Measurements from ENCODE around the gene TSPAN2. TPM values are rescaled to one million over a fixed set of nuclear protein-coding genes. Genes with fewer than 3 reads are reported as not detected.
A peak's percentile ranks its signal among the peaks of the same experiment; 100 is the strongest.

The TSPAN2 gene
- total RNA-seq, 1 donor from 2014 or later: 4.3 TPM

GRCh38 chr1:115086176-115086830 is 3.0 kb downstream of the TSPAN2 start:
- Mint-ChIP-seq H3K36me3 (ENCODE audit: low read depth) (no peaks in the 10 kb centered on the region), H3K9me3 (no peaks in the 10 kb centered on the region), H3K27ac (ENCODE audit: unreplicated experiment) (no peak overlapping the region), H3K27me3 (ENCODE audit: low read depth) (peaks cover 29% of the 10 kb centered on the region), H3K4me3 (peak overlapping the region; percentile 18), H3K4me1 (peaks cover 18% of the 10 kb centered on the region)
- no peak for TF ChIP-seq CTCF (conservative IDR thresholded peaks at IDR 0.05)
- no peak for DNase-seq (ENCODE audit: low read depth, low spot score)

DNA sequence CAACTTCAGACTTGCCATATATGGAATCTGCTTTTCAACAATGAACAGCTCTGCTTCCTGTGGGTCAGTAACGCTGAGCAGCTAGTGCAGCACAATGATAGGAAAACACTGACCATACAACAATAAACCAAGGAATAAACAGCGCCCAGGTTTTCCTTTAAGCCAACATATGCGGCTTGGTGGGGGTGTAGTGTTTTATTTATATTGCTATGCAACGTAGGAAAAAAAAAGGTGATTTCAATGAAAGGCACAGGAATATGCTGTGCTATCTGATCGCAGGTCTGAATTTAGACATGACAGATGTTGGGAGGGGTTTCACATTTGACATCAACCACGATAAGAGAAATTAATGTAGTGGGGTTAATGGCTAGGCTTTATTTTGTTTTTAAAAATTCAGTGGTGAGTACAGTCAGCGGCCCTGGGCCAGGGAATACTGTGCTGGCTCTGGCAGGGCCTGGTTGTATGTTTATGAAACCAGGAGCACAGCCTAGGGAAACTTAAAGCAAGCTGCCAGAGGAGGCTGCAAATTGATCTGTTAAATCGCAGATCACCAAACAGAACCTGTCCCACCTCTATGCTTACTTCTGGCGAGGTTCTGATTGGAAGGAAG is 4.3 kb downstream of the TSPAN2 start:
- Mint-ChIP-seq H3K36me3 (ENCODE audit: low read depth) (no peaks in the 10 kb centered on the region), H3K27me3 (ENCODE audit: low read depth) (peaks cover 16% of the 10 kb centered on the region), H3K4me1 (peaks cover 24% of the 10 kb centered on the region), H3K4me3 (peak overlapping the region; percentile 28), H3K27ac (ENCODE audit: unreplicated experiment) (no peak overlapping the region), H3K9me3 (no peaks in the 10 kb centered on the region)
- TF ChIP-seq CTCF (conservative IDR thresholded peaks at IDR 0.05): no peak
- DNase-seq (ENCODE audit: low read depth, low spot score): no peak

DNA sequence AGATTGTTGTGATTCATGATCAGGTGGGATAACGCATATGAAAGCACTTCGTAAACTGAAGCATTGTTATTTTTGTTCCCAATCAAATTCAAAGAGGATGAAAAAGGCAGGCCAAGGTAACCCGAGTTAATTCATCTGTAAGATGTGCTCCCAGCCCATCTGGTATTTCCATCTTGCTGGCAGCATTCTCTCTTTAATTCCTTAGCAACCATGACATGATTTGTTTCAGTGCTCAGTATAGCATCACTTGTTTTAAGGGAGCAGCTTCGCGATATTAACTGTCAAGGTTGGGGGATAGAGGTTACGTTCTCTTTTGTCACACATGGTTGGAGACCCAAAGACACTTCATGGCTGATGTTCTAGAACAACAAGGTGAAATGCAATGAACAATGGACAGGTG is 6.4 kb downstream of the TSPAN2 start:
- H3K27ac Mint-ChIP-seq (ENCODE audit: unreplicated experiment): no peak overlapping the region
- no peaks in the 10 kb centered on the region for H3K36me3 Mint-ChIP-seq (ENCODE audit: low read depth)
- H3K27me3 Mint-ChIP-seq (ENCODE audit: low read depth): peaks cover 1% of the 10 kb centered on the region
- no peak for TF ChIP-seq CTCF (conservative IDR thresholded peaks at IDR 0.05)
- no peaks in the 10 kb centered on the region for H3K9me3 Mint-ChIP-seq
- no peak for DNase-seq (ENCODE audit: low read depth, low spot score)
- no peak overlapping the region for H3K4me3 Mint-ChIP-seq
- H3K4me1 Mint-ChIP-seq: peaks cover 21% of the 10 kb centered on the region

- no peak for TF ChIP-seq CTCF (conservative IDR thresholded peaks at IDR 0.05)
- Mint-ChIP-seq H3K9me3 (no peaks in the 10 kb centered on the region), H3K4me3 (no peak overlapping the region), H3K36me3 (ENCODE audit: low read depth) (no peaks in the 10 kb centered on the region), H3K4me1 (peaks cover 14% of the 10 kb centered on the region), H3K27ac (ENCODE audit: unreplicated experiment) (no peak overlapping the region), H3K27me3 (ENCODE audit: low read depth) (no peaks in the 10 kb centered on the region)
- DNase-seq (ENCODE audit: low read depth, low spot score): no peak
These were observed 10.6 kb downstream of the TSPAN2 start for GRCh38 chr1:115078708-115079107.

- Mint-ChIP-seq H3K4me3 (no peak overlapping the region), H3K27ac (ENCODE audit: unreplicated experiment) (no peak overlapping the region), H3K9me3 (no peaks in the 10 kb centered on the region), H3K27me3 (ENCODE audit: low read depth) (no peaks in the 10 kb centered on the region), H3K4me1 (peaks cover 14% of the 10 kb centered on the region), H3K36me3 (ENCODE audit: low read depth) (no peaks in the 10 kb centered on the region)
- TF ChIP-seq CTCF (conservative IDR thresholded peaks at IDR 0.05): no peak
- DNase-seq (ENCODE audit: low read depth, low spot score): no peak
These were observed 11.3 kb downstream of the TSPAN2 start for GRCh38 chr1:115077984-115078330.
